GM12865 (cell line): ENCODE data around the gene LRRC3C.

ENCODE experiments used
- DNase-seq: peaks from one replicate; pipeline ENCODE4 v3.0.0; 2010; ENCODE audit warnings: low read depth
- H3K4me3 ChIP-seq: 2 replicates; pipeline ENCODE4 v1.5.1; 2011; ENCODE audit warnings: mild to moderate bottlenecking, low read depth, low read length, control low read depth
- TF ChIP-seq, protein P1 (sequence below): IDR thresholded peaks from 2 replicates; pipeline ENCODE4 v1.5.1; 2011; ENCODE audit warnings: low read length, control low read depth, low read depth, inconsistent platforms; ENCODE audit not compliant: insufficient read depth; ENCODE audit errors: missing control alignments

The LRRC3C gene

DNA sequence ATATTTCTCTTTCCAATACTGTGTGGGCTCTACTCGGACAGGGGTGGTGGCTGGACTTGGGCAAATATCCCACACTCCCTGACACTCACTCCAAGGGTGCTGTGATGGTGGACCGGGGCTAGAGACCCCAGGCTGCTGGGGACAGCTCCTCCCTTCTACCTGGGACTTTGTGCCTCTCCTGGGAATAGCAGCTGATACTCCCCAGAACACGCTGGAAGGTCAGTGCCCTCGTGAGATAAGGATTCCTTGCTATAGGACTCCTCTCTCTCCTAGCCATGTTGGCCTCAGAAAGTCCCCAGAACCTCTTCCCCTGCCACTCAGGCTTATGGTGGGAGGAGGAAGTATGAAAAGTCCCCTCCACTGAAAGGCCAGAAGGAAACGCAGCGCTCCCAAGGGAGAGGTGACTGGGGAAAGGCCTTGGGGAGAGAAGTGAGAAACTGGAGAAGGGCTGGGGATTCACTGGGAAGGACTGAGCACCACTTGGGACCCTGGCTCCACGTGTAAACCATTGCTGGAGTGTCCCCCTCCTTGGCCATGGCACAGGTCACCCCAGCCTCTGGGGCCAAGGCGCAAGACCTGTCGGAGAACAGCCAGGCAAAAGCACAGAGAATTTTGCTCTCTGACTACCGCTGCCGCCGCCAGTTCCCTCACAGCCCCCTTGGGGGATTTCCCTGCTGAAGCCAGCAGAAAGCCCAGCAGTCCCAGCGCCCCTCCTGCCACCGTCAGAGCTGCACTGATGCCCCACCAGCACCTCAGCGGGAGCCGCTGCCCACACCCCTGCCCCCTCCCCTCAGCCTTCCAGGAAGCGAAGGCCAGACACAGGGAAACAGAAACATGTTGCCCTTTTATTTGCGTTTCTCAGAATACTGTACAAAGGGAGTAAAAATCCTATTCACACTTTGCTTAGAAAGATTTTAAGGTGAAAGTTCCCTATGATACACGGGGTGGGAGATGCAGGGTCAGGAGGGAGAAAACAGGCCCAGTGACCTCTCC lies 7.0 kb upstream of the LRRC3C start:
- no peak overlapping the region for H3K4me3 ChIP-seq
- TF ChIP-seq, protein P1, sequence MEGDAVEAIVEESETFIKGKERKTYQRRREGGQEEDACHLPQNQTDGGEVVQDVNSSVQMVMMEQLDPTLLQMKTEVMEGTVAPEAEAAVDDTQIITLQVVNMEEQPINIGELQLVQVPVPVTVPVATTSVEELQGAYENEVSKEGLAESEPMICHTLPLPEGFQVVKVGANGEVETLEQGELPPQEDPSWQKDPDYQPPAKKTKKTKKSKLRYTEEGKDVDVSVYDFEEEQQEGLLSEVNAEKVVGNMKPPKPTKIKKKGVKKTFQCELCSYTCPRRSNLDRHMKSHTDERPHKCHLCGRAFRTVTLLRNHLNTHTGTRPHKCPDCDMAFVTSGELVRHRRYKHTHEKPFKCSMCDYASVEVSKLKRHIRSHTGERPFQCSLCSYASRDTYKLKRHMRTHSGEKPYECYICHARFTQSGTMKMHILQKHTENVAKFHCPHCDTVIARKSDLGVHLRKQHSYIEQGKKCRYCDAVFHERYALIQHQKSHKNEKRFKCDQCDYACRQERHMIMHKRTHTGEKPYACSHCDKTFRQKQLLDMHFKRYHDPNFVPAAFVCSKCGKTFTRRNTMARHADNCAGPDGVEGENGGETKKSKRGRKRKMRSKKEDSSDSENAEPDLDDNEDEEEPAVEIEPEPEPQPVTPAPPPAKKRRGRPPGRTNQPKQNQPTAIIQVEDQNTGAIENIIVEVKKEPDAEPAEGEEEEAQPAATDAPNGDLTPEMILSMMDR = no peak
- DNase-seq = peak; percentile 53

DNA sequence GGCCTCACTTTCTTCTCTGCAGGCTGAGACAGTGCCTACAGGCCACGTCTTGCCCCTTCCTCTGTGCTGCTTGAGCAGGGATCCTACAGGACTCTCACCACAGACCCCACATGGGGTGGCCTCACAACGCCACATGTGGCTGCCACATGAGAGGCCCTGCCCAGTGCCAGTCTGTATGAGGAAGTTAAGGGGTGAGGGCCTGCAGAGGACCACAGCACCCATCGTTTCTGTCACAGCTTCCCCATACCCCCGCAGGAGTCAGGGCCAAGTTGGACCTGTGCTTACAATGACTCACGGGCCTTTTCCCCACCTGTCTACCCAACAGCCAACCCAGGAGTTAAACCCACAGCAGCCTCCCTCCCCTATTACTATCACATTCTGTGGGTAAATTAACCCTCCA lies 6.2 kb upstream of the LRRC3C start:
- DNase-seq = peak; percentile 31
- TF ChIP-seq, protein P1 = no peak

DNA sequence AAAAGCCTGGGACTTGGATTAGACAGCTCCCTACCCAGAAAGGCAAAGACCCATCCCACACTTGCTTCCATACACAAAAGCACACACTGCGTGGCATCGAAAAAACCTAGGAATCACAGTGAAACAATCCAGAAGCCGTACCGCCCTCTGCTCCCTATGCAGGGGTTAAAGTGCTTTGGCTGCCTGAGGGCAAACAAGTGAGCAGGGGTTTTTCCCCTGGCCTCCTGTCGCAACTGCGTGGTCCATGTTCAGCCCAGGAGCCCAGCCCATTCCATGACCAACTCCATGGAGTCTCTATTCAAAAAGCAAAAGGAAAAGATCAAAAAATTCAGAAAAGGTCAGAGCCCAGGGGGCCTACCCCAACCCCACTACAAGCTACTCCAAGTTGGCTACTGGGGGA lies 5.5 kb upstream of the LRRC3C start:
- no peak for DNase-seq
- TF ChIP-seq, protein P1 = no peak

More for the DNA sequence above, 6.2 kb upstream of the LRRC3C start:
- no peak overlapping the region for H3K4me3 ChIP-seq

DNA sequence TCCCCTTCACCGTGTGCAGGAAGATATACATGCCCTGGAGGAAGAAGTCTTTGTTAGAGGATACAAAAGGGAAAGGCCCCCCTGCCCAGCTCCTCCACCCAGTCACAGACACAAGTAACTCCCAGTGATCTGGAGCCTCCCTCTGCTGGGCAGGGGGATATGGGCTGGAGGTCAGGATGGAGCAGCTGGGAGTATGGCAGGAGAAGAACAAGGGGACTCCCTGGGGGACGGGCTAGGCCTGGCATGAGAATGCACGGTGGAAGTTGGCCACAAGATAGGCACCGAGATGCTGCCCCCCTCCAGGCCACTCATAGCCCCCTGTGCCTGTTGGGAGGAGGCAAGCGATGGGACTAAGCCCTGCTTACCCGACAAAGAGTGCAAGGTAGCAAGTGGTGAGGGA lies 4.3 kb upstream of the LRRC3C start:
- TF ChIP-seq, protein P1 = no peak
- H3K4me3 ChIP-seq = no peak overlapping the region
- no peak for DNase-seq

More for the DNA sequence above, 5.5 kb upstream of the LRRC3C start:
- no peak overlapping the region for H3K4me3 ChIP-seq

GRCh38 chr17:39923836-39924690 lies 3.5 kb upstream of the LRRC3C start:
- H3K4me3 ChIP-seq = no peak overlapping the region
- DNase-seq = no peak
- TF ChIP-seq, protein P1 = no peak

- no peak overlapping the region for H3K4me3 ChIP-seq
- DNase-seq = no peak
- TF ChIP-seq, protein P1 = no peak
These were observed 2.9 kb upstream of the LRRC3C start for GRCh38 chr17:39924691-39925055.
